ENCODE results near the gene LRBA.
"Not testable (repeated sequence)": the region's sequence is repeated elsewhere in the genome, so short reads cannot be mapped to it uniquely, and the experiment has no call there.

LRBA gene

DNA sequence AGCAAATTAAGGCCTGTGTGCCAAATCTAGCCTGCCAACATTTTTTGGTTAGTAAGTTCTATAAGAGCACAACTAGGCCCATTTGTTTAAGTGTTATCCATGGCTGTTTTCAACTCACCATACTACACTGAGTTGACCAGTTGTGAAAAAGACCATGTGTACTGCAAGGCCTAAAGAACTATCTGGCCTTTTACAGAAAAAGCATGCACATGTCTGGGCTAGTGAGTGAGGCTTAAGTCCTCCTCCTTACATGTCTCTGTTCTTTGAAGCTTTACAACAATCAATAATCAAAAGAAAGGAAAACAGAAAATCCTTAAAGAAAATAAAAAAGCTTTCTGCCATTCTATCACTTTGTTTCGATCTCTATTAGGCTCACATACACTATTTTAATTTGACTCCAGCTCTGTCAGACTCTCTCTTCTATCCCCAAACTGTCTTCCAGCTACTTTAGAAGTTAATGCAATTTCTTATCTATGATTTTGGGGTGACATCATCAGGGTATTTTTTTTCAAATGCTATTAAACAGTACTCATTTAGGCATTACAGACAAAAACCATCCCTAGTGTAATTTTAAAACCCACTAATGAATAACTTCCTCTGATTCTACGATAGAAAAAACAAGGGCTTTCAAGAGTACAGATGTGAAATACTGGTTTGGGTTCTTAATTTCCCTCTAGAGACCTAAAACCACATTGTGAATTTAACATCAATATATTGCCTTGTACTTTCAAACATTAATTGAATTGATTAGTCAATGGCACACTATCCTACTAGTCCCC, 271.3 kb downstream of the LRBA start:
- no peak for DNase-seq (ENCODE audit: low read depth, low spot score)

DNA sequence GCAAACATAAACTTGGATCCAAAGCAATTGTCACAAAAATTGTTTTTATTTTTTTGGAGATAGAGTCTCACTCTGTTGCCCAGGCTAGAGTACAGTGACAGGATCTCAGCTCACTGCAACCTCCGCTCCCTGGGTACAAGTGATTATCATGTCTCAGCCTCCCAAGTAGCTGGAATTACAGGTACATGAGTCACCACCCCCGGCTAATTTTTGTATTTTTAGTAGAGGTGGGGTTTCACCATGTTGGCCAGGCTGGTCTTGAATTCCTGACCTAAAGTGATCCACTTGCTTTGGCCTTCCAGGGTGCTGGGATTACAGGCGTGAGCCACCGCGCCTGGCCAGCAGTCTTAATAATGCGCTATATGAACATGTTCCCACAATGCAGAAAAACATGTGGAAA, 272.2 kb downstream of the LRBA start:
- not testable (repeated sequence) for DNase-seq (ENCODE audit: low read depth, low spot score)

- peak; percentile 6 for DNase-seq (ENCODE audit: low read depth, low spot score)
Observed at GRCh38 chr4:150739591-150739990, 275.5 kb downstream of the LRBA start.

DNA sequence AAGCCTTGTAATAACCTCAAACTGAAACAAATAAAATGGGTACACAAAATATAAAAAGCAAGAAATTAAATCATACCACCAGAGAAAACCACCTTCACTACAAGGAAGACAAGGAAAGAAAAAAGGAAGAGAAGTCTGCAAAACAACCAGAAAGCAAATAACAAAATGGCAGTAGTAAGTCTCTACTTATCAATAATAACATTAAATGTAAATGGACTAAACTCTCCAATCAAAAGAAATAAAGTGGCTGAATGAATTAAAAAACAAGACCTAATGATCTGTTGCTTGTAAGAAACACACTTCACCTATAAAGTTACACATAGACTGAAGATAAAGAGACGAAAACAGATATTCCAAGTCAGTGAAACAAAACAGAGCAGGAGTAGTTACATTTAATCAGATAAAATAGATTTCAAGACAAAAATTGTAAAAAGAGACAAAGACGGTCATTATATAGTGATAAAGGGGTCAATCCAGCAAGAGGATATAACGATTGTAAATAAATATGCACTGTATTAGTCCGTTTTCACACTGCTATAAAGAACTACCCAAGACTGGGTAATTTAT, 289.0 kb downstream of the LRBA start:
- DNase-seq (ENCODE audit: low read depth, low spot score): no peak

- no peak for DNase-seq (ENCODE audit: low read depth, low spot score)
Observed at GRCh38 chr4:150723727-150724411, 291.2 kb downstream of the LRBA start.

GRCh38 chr4:150722908-150723362, 292.1 kb downstream of the LRBA start:
- peak; percentile 31 for DNase-seq (ENCODE audit: low read depth, low spot score)

DNA sequence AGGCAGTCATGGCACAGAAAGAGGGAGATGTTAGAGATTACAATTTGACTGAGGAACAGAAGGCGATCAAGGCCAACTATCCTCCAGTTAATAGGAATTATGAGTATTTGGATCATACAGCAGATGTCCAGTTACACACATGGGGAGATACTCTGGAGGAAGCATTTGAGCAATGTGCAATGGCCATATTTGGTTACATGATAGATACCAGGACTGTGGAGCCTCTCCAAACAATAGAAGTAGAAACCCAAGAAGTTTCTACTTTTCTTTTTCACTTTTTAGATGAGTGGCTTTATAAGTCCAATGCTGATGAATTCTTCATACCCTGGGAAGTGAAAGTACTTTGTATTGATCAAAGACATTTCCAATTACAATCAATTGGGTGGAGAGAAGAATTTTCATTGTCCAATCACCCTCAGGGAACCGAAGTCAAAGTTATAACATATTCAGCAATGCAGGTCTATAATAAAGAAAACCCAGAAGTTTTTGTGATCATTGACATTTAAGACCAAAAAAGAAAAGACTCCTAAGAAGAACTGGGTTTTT, 294.0 kb downstream of the LRBA start:
- no peak for DNase-seq (ENCODE audit: low read depth, low spot score)

DNA sequence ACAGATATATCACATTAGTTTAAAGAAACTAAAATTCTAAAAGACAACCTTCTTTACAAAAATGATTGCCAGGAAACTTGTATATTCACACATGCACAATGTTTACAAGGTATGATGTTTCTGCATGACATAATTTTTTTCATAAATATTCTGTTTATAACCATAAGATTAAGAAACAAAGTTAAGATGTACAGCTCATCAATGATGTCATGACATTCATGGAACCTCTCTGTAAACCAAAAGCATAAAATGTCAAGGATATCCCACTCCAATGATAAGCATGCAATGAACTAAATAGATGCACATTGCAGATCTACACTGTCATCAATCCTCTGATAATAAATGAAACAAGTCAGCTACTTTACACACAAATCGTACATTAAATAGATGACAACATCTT, 297.1 kb downstream of the LRBA start:
- no peak for DNase-seq (ENCODE audit: low read depth, low spot score)

- DNase-seq (ENCODE audit: low read depth, low spot score): no peak
Observed at GRCh38 chr4:150714462-150715438, 300.3 kb downstream of the LRBA start.

DNA sequence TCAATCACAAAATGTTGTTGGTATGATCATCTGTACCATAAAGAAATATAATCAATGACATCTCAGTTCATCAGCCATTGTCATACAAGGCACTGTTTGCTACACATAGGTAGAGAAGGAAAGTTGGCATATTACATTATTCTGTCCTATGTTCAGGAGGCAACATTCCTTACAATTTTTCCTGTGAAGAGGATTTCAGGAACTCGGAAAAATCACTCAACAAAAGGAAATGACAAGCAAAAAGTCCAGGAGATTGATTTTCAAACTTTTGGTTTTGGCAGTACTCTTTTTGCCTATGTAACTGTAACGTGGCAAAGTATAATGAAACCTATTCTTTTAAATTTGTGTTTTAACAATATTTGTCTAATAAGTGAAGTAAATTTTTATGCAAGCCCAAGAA, 301.8 kb downstream of the LRBA start:
- no peak for DNase-seq (ENCODE audit: low read depth, low spot score)

DNA sequence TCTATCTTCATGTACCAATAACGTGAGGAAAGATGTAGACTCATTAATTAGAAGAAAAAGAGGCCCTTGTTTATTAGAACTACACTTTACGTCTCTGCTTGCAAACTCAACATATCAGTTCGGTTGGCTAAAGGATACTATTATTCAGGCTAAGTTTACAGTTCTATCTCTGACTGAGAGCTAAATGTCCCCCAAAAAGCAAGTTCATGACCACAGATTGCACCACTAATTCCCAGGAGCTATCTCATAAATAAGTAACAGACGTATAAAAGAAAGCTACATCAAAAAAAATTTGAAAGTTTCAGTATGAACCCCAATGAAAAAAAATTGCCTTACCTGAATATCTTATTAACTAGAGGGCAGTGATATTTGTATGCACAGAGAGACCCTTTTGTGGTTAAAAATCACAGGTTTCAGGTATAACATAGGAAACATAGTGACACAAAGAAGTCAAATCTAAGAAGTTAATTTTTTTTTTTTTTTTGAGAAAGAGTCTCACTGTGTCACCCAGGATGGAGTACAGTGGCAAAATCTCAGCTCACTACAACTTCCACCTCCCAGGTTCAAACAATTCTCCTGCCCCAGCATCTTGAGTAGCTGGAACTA, 304.2 kb downstream of the LRBA start:
- no peak for DNase-seq (ENCODE audit: low read depth, low spot score)

DNA sequence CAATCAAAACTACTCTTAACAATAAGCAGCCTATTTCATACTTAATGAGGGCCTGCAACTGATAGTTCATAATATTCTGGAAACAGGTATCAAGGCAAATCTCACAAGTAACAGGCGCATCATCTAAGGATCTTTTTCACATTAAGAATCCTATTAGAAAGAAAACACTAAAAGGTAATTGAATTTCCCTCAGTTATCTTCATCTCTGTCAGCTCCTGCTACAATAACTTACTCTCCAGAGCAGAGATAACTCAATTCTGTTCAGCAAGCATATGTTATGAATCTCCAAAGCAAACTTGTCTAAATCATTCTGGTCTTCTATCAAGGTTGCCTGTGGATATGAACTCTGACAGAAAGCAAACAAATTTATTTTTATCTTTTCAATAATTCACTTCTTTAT, 307.1 kb downstream of the LRBA start:
- DNase-seq (ENCODE audit: low read depth, low spot score): no peak

DNA sequence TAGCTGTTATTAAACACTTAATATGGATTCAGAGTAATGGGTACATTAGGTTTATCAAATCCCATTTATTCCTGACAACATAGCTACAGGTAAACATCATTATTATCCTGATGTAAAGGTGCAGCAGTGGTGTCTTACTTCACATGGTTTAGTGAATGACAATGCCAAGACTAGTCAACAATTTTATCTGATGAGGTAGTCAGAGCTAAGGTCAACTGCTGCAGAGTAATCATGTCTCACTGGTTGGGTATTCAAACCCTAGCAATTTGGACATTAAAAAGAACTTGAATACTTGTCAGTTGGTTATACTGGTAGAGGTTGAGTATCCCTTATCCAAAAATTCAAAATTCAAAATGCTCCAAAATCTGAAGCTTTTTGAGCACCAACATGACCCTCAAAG, 315.5 kb downstream of the LRBA start:
- no peak for DNase-seq (ENCODE audit: low read depth, low spot score)

GRCh38 chr4:150695162-150695561, 319.9 kb downstream of the LRBA start:
- DNase-seq (ENCODE audit: low read depth, low spot score): no peak

DNA sequence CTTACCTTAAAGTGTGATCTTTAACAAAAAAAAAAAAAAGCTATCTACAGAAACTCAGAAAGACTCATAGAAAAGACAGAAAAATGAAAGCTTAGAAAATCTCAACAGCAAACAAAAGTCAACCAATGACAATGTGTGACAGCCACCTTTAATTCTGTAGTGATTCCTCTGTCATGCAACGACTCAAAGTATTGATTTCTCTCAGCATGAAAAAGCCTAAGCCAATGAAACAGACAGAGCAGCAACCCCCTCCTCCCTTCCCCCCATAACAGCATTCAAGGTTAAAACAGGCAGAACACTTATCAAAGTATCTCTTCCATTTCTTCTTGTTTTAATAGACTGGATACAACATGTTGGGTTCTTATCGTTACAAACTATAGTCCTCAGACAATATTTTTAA, 320.6 kb downstream of the LRBA start:
- DNase-seq (ENCODE audit: low read depth, low spot score): no peak

- no peak for DNase-seq (ENCODE audit: low read depth, low spot score)
Observed at GRCh38 chr4:150683775-150684350, 331.2 kb downstream of the LRBA start.

GRCh38 chr4:150682126-150682525, 333.0 kb downstream of the LRBA start:
- DNase-seq (ENCODE audit: low read depth, low spot score): no peak

DNA sequence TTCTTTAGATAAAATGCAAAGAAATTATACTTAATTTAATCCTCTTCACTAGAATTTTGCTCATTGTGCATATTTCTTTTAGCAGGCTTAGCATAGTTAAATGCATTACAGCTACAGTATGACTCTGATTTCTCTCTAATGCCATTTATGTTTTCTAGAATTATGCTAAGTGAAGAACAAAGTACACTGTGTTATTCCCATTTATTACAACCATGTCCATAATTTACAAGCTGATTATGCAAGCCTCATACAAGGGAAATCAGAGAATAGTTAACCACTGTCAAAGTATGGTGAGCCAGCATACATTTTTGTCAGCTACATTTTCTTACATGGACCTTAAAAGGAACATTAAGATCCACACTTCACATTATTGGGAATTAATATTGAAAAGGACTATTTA, 334.0 kb downstream of the LRBA start:
- no peak for DNase-seq (ENCODE audit: low read depth, low spot score)

- no peak for DNase-seq (ENCODE audit: low read depth, low spot score)
Observed at GRCh38 chr4:150680651-150681050, 334.4 kb downstream of the LRBA start.

DNA sequence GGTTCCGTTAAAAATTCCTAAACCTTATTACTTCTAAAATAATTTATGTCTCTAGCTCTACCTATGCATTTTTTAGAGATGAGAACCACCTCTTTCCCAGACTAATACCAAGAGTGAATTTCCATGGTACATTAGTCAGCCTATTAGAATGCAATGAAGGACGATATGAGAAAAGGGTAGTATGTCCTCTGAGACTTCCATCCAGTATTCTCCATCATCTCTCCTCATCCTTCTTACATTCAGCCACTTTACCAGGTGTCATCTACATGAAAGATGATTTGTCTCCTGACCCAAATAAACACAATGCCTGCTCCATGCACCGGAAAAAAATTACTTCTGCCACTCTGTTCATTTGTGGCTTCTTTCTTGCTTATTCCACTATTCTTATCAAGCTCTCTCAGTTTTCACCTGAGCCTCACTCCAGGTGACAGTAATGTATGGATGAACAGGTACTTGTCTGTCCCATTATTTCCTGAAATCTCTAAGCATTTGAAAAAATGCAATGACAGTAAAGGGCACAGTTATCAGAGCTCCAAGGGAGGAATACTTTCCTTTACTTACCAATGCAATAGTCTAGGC, 335.2 kb downstream of the LRBA start:
- no peak for DNase-seq (ENCODE audit: low read depth, low spot score)
